H1 (cell line): Measurements from ENCODE around the gene DUSP12.

Source experiments
- BCL11A ChIP-seq, 2 experiments: IDR thresholded peaks; one replicate each; pipeline ENCODE4 v1.6.1; 2011; ENCODE audit warnings: low read depth in 2 of 2, low read length in 2 of 2, mild to moderate bottlenecking in 2 of 2
- BRCA1 ChIP-seq: IDR thresholded peaks from 2 replicates; pipeline ENCODE4 v1.6.1; 2012; ENCODE audit warnings: low read depth, low read length, improper control_type of control experiment
- EP300 ChIP-seq, 2 experiments: IDR thresholded peaks; 1 replicate in 1 of 2; 2 replicates in 1 of 2; pipeline ENCODE4 v1.6.1; 2011 to 2012; ENCODE audit warnings: low read depth in 2 of 2, low read length in 2 of 2, mild to moderate bottlenecking in 2 of 2, borderline replicate concordance in 1 of 2, inconsistent platforms in 1 of 2, moderate library complexity in 1 of 2
- EZH2 ChIP-seq: fragments of 200-600 bp; sonication (generic); IDR thresholded peaks from 2 replicates; pipeline ENCODE4 v1.7.1; 2012; ENCODE audit warnings: low read depth, mild to moderate bottlenecking, moderate library complexity, low read length, inconsistent platforms; ENCODE audit not compliant: severe bottlenecking
- GTF2F1 ChIP-seq: IDR thresholded peaks from 2 replicates; pipeline ENCODE4 v1.6.1; 2012; ENCODE audit warnings: low read depth, low read length, improper control_type of control experiment, borderline replicate concordance
- HDAC6 ChIP-seq: IDR thresholded peaks from one replicate; pipeline ENCODE4 v1.7.1; 2012; ENCODE audit warnings: low read depth, mild to moderate bottlenecking, inconsistent platforms, low read length, moderate library complexity
- NANOG ChIP-seq: IDR thresholded peaks from 2 replicates; pipeline ENCODE4 v1.6.1; 2011; ENCODE audit warnings: low read length, low read depth, mild to moderate bottlenecking, inconsistent platforms; ENCODE audit not compliant: insufficient read depth, poor library complexity, severe bottlenecking
- POLR2A ChIP-seq, 2 experiments: IDR thresholded peaks; 1 replicate in 1 of 2; 2 replicates in 1 of 2; pipeline ENCODE4 v1.6.1; 2011; ENCODE audit warnings: low read depth in 2 of 2, low read length in 2 of 2, mild to moderate bottlenecking in 2 of 2; ENCODE audit errors: control extremely low read depth in 1 of 2
- RAD21 ChIP-seq, 2 experiments: IDR thresholded peaks in 1 of 2; conservative IDR thresholded peaks in 1 of 2; 2 replicates each; pipeline ENCODE4 v1.6.1; 2011; ENCODE audit warnings: low read depth in 2 of 2, low read length in 2 of 2, improper control_type of control experiment in 1 of 2, inconsistent platforms in 1 of 2, mild to moderate bottlenecking in 1 of 2, moderate library complexity in 1 of 2
- RXRA ChIP-seq: IDR thresholded peaks from 2 replicates; pipeline ENCODE4 v1.6.1; 2011; ENCODE audit warnings: low read depth, mild to moderate bottlenecking, low read length, moderate library complexity; ENCODE audit not compliant: insufficient read depth
- TAF1 ChIP-seq: IDR thresholded peaks from 2 replicates; pipeline ENCODE4 v1.6.1; 2011; ENCODE audit warnings: mild to moderate bottlenecking, low read depth, low read length
- TBP ChIP-seq: IDR thresholded peaks from 2 replicates; pipeline ENCODE4 v1.6.1; 2011; ENCODE audit warnings: low read depth, low read length, improper control_type of control experiment
- TF ChIP-seq, protein P1 (sequence below), 3 experiments: IDR thresholded peaks; 1 replicate in 2 of 3; 2 replicates in 1 of 3; pipeline versions ENCODE4 v1.5.1 to v1.6.1; 2011; ENCODE audit warnings: low read length in 3 of 3, mild to moderate bottlenecking in 3 of 3, inconsistent platforms in 2 of 3, low read depth in 1 of 3, moderate library complexity in 1 of 3; ENCODE audit not compliant: insufficient read depth in 1 of 3; ENCODE audit errors: control extremely low read depth in 1 of 3

DNA sequence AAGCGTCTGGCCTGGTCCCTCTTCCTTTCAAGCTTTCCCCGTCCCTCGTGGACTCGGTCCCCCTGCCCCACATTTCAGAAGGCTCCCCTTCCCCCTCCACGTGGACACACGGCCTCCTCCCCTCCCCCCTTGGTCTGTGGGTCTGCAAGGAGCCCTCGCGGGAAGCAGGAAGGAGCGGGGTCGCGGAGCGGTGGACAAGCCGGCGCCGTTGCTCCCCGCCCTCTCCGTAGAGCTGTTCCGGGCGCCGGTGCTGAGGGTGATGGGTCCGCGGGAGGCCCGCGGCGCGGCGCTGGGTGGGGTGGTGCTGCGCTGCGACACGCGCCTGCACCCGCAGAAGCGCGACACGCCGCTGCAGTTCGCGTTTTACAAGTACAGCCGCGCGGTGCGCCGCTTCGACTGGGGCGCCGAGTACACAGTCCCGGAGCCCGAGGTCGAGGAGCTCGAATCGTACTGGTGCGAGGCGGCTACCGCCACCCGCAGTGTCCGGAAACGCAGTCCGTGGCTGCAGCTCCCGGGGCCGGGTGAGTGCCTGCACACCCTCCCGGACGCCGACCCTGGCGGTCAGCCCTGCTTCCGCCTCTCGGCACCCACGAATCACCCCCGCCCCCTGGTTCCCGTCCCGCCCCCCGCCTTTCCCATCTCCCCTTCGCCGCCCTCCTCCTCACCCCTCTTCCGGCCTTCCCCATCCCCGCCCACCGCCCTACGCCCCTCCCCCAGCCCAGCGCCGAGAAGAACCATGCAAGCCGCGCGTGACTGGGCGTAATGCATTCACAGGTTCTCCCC lies 22.9 kb upstream of the DUSP12 start:
- TF ChIP-seq RAD21 (IDR thresholded peaks at IDR 0.05 in 1 of 2, conservative IDR thresholded peaks at IDR 0.05 in 1 of 2; ENCODE audit: low read depth in 2 of 2, low read length in 2 of 2) (no peak), GTF2F1 (no peak), TAF1 (no peak; the same call in 1 of the 2 replicates), EZH2 (no peak), RXRA (no peak), EP300 (IDR thresholded peaks at IDR 0.05; ENCODE audit: borderline replicate concordance in 1 of 2, low read depth in 2 of 2, low read length in 2 of 2) (no peak), BRCA1 (no peak), NANOG (no peak), HDAC6 (no peak), BCL11A (IDR thresholded peaks at IDR 0.05; ENCODE audit: low read depth in 2 of 2, low read length in 2 of 2) (no peak), POLR2A (IDR thresholded peaks at IDR 0.05; ENCODE audit: control extremely low read depth in 1 of 2, low read depth in 2 of 2, low read length in 2 of 2) (no peak; a peak in 1 of 3 replicates), TBP (no peak; the same call in 1 of the 2 replicates)
- TF ChIP-seq, protein P1, sequence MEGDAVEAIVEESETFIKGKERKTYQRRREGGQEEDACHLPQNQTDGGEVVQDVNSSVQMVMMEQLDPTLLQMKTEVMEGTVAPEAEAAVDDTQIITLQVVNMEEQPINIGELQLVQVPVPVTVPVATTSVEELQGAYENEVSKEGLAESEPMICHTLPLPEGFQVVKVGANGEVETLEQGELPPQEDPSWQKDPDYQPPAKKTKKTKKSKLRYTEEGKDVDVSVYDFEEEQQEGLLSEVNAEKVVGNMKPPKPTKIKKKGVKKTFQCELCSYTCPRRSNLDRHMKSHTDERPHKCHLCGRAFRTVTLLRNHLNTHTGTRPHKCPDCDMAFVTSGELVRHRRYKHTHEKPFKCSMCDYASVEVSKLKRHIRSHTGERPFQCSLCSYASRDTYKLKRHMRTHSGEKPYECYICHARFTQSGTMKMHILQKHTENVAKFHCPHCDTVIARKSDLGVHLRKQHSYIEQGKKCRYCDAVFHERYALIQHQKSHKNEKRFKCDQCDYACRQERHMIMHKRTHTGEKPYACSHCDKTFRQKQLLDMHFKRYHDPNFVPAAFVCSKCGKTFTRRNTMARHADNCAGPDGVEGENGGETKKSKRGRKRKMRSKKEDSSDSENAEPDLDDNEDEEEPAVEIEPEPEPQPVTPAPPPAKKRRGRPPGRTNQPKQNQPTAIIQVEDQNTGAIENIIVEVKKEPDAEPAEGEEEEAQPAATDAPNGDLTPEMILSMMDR (IDR thresholded peaks at IDR 0.05; ENCODE audit: control extremely low read depth in 1 of 3, insufficient read depth in 1 of 3, low read depth in 1 of 3, low read length in 3 of 3): no peak
